HTERT RPE-1 (cell line): ENCODE measurements around the gene TRAPPC10.

Source experiments
- in situ Hi-C: fragments of 300-500 bp; cut with MboI; formaldehyde crosslinking; loops from 4 replicates; pipeline ENCODE4 v1.14.3; 2020; ENCODE audit warnings: low sequenced_read_pairs

Gene TRAPPC10

GRCh38 chr21:43982489-43983078 lies 29.5 kb upstream of the TRAPPC10 start:
- in situ Hi-C loops: no loop called here

GRCh38 chr21:43983390-43983789 lies 28.7 kb upstream of the TRAPPC10 start:
- in situ Hi-C loops: no loop called here

- in situ Hi-C loops: no loop called here
Observed at GRCh38 chr21:43983860-43984420, 28.2 kb upstream of the TRAPPC10 start.

GRCh38 chr21:43984905-43985689 lies 27.0 kb upstream of the TRAPPC10 start:
- in situ Hi-C loops: no loop called here

- in situ Hi-C loops: no loop called here
Observed at GRCh38 chr21:43985690-43986251, 26.3 kb upstream of the TRAPPC10 start.

- in situ Hi-C loops: no loop called here
Observed at GRCh38 chr21:43986544-43987451, 25.3 kb upstream of the TRAPPC10 start.

- in situ Hi-C loops: no loop called here
Observed at GRCh38 chr21:43987509-43987908, 24.6 kb upstream of the TRAPPC10 start.

GRCh38 chr21:43988016-43988415 lies 24.1 kb upstream of the TRAPPC10 start:
- in situ Hi-C loops: no loop called here

- in situ Hi-C loops: no loop called here
Observed at GRCh38 chr21:43988506-43989230, 23.4 kb upstream of the TRAPPC10 start.

- in situ Hi-C loops: no loop called here
Observed at GRCh38 chr21:43989401-43989800, 22.7 kb upstream of the TRAPPC10 start.

GRCh38 chr21:43991447-43991991 lies 20.6 kb upstream of the TRAPPC10 start:
- in situ Hi-C loops: no loop called here

GRCh38 chr21:43992121-43992520 lies 20.0 kb upstream of the TRAPPC10 start:
- in situ Hi-C loops: no loop called here

- in situ Hi-C loops: no loop called here
Observed at GRCh38 chr21:43993420-43993934, 18.6 kb upstream of the TRAPPC10 start.

GRCh38 chr21:43994085-43994484 lies 18.0 kb upstream of the TRAPPC10 start:
- in situ Hi-C loops: no loop called here

GRCh38 chr21:43994646-43995045 lies 17.5 kb upstream of the TRAPPC10 start:
- in situ Hi-C loops: no loop called here

- in situ Hi-C loops: no loop called here
Observed at GRCh38 chr21:43995521-43996105, 16.5 kb upstream of the TRAPPC10 start.

GRCh38 chr21:43997766-43998742 lies 14.1 kb upstream of the TRAPPC10 start:
- in situ Hi-C loops: no loop called here

GRCh38 chr21:44000360-44000759 lies 11.7 kb upstream of the TRAPPC10 start:
- in situ Hi-C loops: no loop called here
